Measurements from ENCODE around the gene TMSB4Y.

The TMSB4Y gene

DNA sequence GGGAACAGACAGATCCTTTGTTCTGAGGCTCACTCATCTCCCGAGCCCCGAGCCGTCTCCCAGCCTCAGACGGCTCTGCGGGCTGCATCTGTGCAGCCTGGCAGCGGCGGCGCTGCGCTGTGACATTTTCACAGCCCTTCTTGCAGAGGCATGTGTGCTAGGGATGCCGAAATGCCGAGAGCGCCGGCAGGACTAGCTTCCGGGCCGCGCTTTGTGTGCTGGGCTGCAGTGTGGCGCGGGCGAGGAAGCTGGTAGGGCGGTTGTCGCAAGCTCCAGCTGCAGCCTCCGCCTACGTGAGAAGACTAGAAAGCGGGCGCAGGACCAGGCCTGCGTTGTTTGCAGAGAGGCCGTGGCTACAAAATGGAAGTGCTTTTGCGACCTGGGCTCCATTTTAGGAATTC, at the start of gene TMSB4Y:
Gene TMSB4Y, plus strand, starts transcription at position 332 of the 401 bp plus-strand sequence.
- FAIRE-seq: no peak
- no peak for DNase-seq (ENCODE audit: low spot score)

- DNase-seq (ENCODE audit: low spot score) (no peak), FAIRE-seq (no peak)
These were observed 39.5 kb upstream of the TMSB4Y start for GRCh38 chrY:13664162-13664561.

DNA sequence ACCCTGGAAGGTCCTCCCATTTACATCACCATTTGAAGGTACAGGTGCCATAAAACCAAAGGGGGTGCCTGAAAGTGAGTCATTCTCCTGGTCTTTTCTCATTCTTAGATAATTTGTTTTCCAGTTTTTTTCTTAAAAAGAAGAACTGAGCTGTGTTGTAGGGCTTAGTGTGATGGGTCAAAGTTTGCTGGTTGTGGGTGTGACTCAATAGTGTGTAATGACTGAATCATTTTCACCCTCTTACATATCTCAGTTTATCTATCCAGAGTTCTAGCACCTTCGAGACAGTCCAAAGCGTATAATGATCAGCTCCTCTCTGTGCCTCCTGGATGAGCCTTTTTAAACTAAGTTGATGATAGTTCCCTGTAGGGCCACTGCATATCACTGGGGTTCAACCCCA, 32.6 kb upstream of the TMSB4Y start:
- FAIRE-seq (no peak), DNase-seq (ENCODE audit: low spot score) (no peak)

DNA sequence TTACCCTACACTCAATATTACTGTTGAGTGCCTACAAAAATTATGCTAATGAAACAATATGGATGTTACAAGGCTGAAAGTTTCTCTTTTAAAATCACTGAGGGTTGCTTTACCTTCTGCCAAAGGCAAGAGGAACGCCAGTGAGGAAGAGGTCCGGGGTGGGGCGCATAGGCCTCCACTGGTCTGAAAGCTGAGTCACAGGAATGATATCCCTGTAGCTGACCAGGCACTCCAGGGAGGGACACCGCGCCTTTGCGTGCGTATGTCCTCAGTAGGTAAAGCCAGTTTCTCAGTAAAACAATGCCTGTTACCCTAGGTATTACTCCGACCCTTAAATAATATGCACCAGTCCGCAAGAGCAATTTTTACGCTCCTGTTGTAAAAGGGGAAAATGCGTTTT, 1.4 kb upstream of the TMSB4Y start:
- FAIRE-seq: no peak

GRCh38 chrY:13704121-13704930, 627 bp downstream of the TMSB4Y start:
- no peak for FAIRE-seq
- no peak for DNase-seq (ENCODE audit: low spot score)

More for the DNA sequence above, 1.4 kb upstream of the TMSB4Y start:
- no peak for DNase-seq (ENCODE audit: low spot score)

DNA sequence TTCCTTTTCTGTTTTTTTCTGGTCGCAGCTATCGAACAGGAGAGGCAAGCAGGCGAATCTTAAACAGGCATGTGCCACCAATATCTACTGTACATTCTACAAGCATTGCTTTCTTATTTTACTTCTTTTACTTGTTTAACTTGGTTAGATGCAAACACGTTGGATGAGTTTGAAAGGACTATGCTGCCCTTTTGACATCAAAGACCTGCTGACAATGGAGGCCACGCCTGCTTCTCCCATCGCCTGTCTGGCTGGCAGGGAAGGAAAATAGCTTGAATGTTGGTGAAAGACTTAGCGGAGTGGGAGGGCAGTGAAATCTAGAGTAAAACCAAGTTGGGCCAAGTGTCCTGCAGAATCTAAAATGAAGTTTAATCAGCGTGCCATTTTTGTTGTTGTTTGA, 1.5 kb downstream of the TMSB4Y start:
- no peak for FAIRE-seq
- no peak for DNase-seq (ENCODE audit: low spot score)

DNA sequence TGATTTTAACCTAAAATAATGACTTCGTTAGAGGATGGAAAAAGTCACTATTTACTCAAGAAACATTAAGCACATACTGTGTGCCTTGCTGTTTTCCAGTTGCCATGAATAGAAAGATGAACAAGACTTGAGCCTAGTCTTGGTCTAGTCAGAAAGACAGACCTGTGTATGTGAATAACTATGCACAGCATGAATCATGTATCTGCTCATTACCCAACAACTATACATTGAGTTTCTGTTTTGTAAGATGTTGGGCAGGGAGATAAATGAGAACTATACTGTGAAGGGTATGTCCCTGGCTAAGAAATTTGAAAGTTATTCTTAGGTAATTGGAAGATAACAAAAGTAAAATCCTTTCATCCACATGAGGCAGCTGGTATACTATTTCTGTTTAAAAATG, 4.3 kb downstream of the TMSB4Y start:
- FAIRE-seq (no peak), DNase-seq (ENCODE audit: low spot score) (no peak)

GRCh38 chrY:13718996-13719395, 15.3 kb downstream of the TMSB4Y start:
- FAIRE-seq (no peak), DNase-seq (ENCODE audit: low spot score) (no peak)

- FAIRE-seq (no peak), DNase-seq (ENCODE audit: low spot score) (no peak)
These were observed 25.8 kb downstream of the TMSB4Y start for GRCh38 chrY:13729517-13729916.

DNA sequence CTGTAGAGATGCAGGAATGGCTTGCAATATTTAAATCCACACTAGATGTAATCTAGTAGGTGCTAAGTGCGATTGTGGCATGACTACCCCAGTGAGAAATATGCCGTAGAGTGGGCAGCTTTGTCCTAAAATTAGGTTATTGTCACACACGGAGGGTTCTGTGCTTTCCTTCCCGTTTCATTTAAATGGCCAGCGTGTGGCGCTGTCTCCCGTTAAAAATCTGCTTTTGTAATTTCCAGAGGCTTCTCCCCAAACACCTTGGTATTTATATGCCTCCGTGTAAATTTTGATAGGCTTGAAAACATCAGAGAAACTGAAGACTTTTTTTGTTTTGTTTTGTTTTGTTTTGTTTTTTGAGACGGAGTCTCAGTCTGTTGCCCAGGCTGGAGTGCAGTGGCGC, 34.9 kb downstream of the TMSB4Y start:
- DNase-seq (ENCODE audit: low spot score): no peak
- FAIRE-seq: no peak

GRCh38 chrY:13751289-13752071, 47.8 kb downstream of the TMSB4Y start:
- FAIRE-seq: no peak
- DNase-seq (ENCODE audit: low spot score): no peak

DNA sequence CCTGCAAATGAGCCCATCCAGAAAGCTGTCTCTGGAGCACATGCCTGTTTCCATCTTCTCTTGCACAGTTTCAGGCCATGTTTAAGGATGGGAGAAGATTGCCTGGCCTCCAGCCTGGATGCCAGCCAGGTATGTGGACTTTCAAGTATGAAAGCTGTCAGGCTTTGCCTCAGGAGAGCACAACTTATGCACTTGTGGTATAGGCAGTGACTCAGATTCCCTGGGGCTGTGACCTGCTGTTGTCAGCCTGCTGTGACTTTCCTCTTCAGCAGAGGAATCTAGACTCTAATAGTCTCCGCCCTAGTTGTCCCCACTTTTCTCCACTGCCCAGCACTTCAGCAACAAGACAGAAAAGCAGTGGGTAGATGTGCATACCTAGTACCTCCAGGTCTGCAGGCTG, 51.0 kb downstream of the TMSB4Y start:
- no peak for DNase-seq (ENCODE audit: low spot score)
- no peak for FAIRE-seq
